Mucosa of stomach (tissue), 1 donor: Measurements from ENCODE around the gene IER2.

Experiments
- H3K27me3 ChIP-seq: one replicate; pipeline ENCODE4 v1.7.0; 2013; ENCODE audit warnings: mild to moderate bottlenecking, low read length; ENCODE audit not compliant: control insufficient read depth, insufficient read depth
- H3K36me3 ChIP-seq: one replicate; pipeline ENCODE4 v1.7.0; 2013; ENCODE audit warnings: low read length; ENCODE audit not compliant: control insufficient read depth, insufficient read depth
- H3K4me1 ChIP-seq: one replicate; pipeline ENCODE4 v1.7.0; 2013; ENCODE audit warnings: mild to moderate bottlenecking, low read length; ENCODE audit not compliant: control insufficient read depth, insufficient read depth
- H3K4me3 ChIP-seq: one replicate; pipeline ENCODE4 v1.7.0; 2013; ENCODE audit warnings: low read length
- H3K9ac ChIP-seq: one replicate; pipeline ENCODE4 v1.7.0; 2013; ENCODE audit warnings: mild to moderate bottlenecking, low read length, moderate library complexity
- H3K9me3 ChIP-seq: one replicate; pipeline ENCODE4 v1.7.0; 2013; ENCODE audit warnings: mild to moderate bottlenecking, low read length, moderate library complexity; ENCODE audit not compliant: control insufficient read depth
- donor health status: Pancreatic carcinoma.

Gene IER2

GRCh38 chr19:13152356-13152973 is 2.3 kb downstream of the IER2 start:
- peaks cover 26% of the 10 kb centered on the region for H3K4me1 ChIP-seq
- peak overlapping the region; percentile 88 for H3K4me3 ChIP-seq
- H3K36me3 ChIP-seq, result no peaks in the 10 kb centered on the region
- no peaks in the 10 kb centered on the region for H3K27me3 ChIP-seq
- peak overlapping the region; percentile 97 for H3K9ac ChIP-seq
- H3K9me3 ChIP-seq, result no peaks in the 10 kb centered on the region

DNA sequence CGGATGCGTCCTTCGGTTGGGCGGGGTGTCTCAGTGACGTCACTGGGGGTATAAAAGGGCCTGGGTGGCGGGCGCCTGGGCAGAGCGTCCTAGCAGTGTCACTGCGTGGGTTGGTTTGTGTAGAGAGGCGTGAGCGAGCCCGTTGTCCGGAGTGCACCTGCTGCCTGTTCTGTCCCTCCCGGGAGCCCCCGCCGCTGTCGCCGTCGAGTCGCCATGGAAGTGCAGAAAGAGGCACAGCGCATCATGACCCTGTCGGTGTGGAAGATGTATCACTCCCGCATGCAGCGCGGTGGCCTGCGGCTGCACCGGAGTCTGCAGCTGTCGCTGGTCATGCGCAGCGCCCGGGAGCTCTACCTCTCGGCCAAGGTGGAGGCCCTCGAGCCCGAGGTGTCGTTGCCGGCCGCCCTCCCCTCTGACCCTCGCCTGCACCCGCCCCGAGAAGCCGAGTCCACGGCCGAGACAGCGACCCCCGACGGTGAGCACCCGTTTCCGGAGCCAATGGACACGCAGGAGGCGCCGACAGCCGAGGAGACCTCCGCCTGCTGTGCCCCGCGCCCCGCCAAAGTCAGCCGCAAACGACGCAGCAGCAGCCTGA is 2.9 kb downstream of the IER2 start:
- Histone ChIP-seq H3K36me3 (no peaks in the 10 kb centered on the region), H3K27me3 (no peaks in the 10 kb centered on the region), H3K9ac (peak overlapping the region; percentile 97), H3K4me1 (peaks cover 26% of the 10 kb centered on the region), H3K4me3 (peak overlapping the region; percentile 88), H3K9me3 (no peaks in the 10 kb centered on the region)

GRCh38 chr19:13153569-13154240 is 3.5 kb downstream of the IER2 start:
- Histone ChIP-seq H3K36me3 (no peaks in the 10 kb centered on the region), H3K4me1 (peaks cover 24% of the 10 kb centered on the region)

DNA sequence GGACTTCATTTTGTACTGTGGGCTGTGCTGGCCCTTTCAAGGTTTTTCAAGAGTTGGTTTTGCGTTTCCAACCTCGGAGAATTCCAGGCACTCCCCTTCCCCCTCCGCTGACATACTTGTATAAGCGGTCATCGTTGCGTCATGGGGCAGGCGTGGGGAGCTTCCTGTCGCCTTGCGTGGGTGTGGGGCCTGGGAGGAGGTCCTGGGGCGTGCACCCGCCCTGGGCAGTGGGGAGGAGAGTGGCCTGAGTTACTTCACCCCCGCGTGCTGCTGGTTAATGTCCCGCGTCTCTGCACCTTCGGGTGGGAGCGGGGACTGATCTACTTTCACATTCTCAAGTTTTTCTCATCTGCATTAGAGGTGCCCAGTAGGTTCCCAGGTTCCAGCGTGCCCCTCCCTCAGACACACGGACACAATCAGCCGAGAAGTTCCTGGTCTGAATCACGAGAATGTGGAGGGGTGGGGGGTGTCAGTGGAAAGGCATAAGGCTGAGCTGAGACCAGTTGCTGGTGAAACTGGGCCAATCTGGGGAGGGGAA is 4.1 kb downstream of the IER2 start:
- H3K9ac ChIP-seq, result peak overlapping the region; percentile 97
- no peaks in the 10 kb centered on the region for H3K9me3 ChIP-seq
- peaks cover 18% of the 10 kb centered on the region for H3K4me1 ChIP-seq
- no peaks in the 10 kb centered on the region for H3K27me3 ChIP-seq
- peak overlapping the region; percentile 88 for H3K4me3 ChIP-seq
- H3K36me3 ChIP-seq, result no peaks in the 10 kb centered on the region

More at GRCh38 chr19:13153569-13154240, 3.5 kb downstream of the IER2 start:
- H3K27me3 ChIP-seq, result no peaks in the 10 kb centered on the region
- H3K4me3 ChIP-seq, result peak overlapping the region; percentile 88
- H3K9ac ChIP-seq, result peak overlapping the region; percentile 97
- H3K9me3 ChIP-seq, result no peaks in the 10 kb centered on the region

GRCh38 chr19:13154911-13155471 is 4.8 kb downstream of the IER2 start:
- H3K27me3 ChIP-seq, result no peaks in the 10 kb centered on the region
- H3K36me3 ChIP-seq, result no peaks in the 10 kb centered on the region
- H3K9ac ChIP-seq, result peak overlapping the region; percentile 97
- H3K9me3 ChIP-seq, result no peaks in the 10 kb centered on the region
- peaks cover 16% of the 10 kb centered on the region for H3K4me1 ChIP-seq
- H3K4me3 ChIP-seq, result peak overlapping the region; percentile 88

GRCh38 chr19:13155472-13156359 is 5.5 kb downstream of the IER2 start:
- Histone ChIP-seq H3K4me1 (peaks cover 16% of the 10 kb centered on the region), H3K36me3 (no peaks in the 10 kb centered on the region), H3K9ac (peak overlapping the region; percentile 97), H3K9me3 (no peaks in the 10 kb centered on the region), H3K27me3 (no peaks in the 10 kb centered on the region), H3K4me3 (peak overlapping the region; percentile 21)

DNA sequence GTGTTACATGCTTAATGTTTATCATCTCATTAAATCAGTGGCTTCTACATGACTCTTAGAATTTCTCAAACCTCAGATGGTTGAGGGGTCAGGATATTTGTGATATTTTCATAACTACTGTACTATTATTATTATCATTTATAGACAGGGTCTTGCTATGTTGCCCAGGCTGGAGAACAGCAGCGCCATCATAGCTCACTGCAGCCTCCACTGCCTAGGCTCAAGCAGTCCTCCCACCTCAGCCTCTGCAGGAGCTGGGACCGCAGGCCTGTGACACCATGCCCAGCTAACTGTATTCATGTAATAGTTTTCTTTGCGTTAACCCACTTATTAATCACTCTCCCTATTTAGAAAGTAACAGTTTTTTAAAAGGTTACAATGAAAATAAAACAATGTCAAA is 9.5 kb downstream of the IER2 start:
- Histone ChIP-seq H3K36me3 (no peaks in the 10 kb centered on the region), H3K4me3 (no peak overlapping the region), H3K9ac (no peak overlapping the region), H3K4me1 (peaks cover 47% of the 10 kb centered on the region), H3K9me3 (no peaks in the 10 kb centered on the region), H3K27me3 (no peaks in the 10 kb centered on the region)

DNA sequence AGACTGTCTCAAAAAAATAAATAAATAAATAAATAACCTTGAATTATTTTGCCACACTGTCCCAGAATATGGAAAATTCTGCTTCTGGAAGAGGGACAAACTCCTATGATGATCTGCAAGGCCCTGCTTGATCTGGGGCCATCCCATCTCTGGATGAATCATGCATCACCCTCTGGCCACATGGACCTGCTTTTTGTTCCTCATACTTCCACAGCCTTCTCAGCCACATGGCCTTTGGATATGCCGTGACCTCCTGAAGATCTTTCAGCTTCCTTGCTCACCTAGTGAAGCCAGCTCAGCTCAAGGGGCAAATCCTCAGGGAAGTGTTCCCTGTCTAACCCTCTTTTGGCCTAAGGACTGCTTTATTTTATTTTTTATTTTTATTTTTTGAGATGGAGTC is 10.3 kb downstream of the IER2 start:
- Histone ChIP-seq H3K27me3 (no peaks in the 10 kb centered on the region), H3K4me3 (no peak overlapping the region), H3K9ac (no peak overlapping the region), H3K9me3 (no peaks in the 10 kb centered on the region), H3K36me3 (no peaks in the 10 kb centered on the region), H3K4me1 (peaks cover 49% of the 10 kb centered on the region)

- Histone ChIP-seq H3K9ac (peak overlapping the region; percentile 67), H3K9me3 (no peaks in the 10 kb centered on the region), H3K36me3 (no peaks in the 10 kb centered on the region), H3K4me3 (peak overlapping the region; percentile 38), H3K4me1 (peaks cover 59% of the 10 kb centered on the region), H3K27me3 (no peaks in the 10 kb centered on the region)
These were observed 12.8 kb downstream of the IER2 start for GRCh38 chr19:13162724-13163608.

- peak overlapping the region; percentile 67 for H3K9ac ChIP-seq
- no peaks in the 10 kb centered on the region for H3K27me3 ChIP-seq
- H3K9me3 ChIP-seq, result no peaks in the 10 kb centered on the region
- H3K36me3 ChIP-seq, result no peaks in the 10 kb centered on the region
- peaks cover 62% of the 10 kb centered on the region for H3K4me1 ChIP-seq
- peak overlapping the region; percentile 34 for H3K4me3 ChIP-seq
These were observed 13.6 kb downstream of the IER2 start for GRCh38 chr19:13163609-13164342.
